Measurements from ENCODE around the gene RGS6. TPM values are rescaled to one million over a fixed set of nuclear protein-coding genes. Genes with fewer than 3 reads are reported as not detected.

RGS6 gene
- total and polyA plus RNA-seq, 2 of the 4 experiments (the other 2 are of a cell fraction), result not detected

DNA sequence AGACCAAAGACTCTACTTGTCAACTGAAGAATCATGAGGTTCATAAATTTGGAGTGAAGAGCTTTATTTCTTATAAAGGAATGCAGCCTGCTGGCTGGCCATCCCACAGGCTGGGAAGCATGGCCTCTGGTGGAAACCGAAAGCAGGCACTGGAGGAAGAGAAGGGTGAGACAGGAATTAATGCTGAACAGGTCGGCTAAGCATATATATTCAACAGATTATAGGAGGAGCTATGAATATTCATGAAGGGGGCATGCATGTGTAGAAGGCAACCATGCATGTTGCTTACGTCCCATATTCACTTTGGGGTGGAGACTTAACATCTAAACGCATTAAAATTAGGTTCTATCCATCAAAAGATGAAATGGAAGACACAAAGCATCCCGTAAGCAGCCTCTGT is 20.6 kb upstream of the RGS6 start:
- WGBS, 2 experiments (ENCODE audit: extremely low coverage in 2 of 2, insufficient read length in 1 of 2), result no CpG with 5 or more reads among the region's 5 CpGs

More for the DNA sequence above, 20.6 kb upstream of the RGS6 start:
- Histone ChIP-seq H3K56ac (ENCODE audit: extremely low read depth, insufficient read depth, low read length) (no peak overlapping the region), H2AK5ac (ENCODE audit: low read depth, low read length) (no peak overlapping the region), H3K9me1 (ENCODE audit: insufficient read depth, low read length) (no peaks in the 10 kb centered on the region), H2BK15ac (ENCODE audit: low read depth, low read length) (no peak overlapping the region), H3K4ac (ENCODE audit: low read depth, low read length) (no peak overlapping the region), H3K4me2 (ENCODE audit: low read depth, low read length) (no peak overlapping the region), H4K91ac (ENCODE audit: insufficient read depth, low read depth, low read length) (no peak overlapping the region), H3K4me3 (ENCODE audit: insufficient read depth, low read depth, low read length) (no peak overlapping the region), H3K27me3 (ENCODE audit: control insufficient read depth, insufficient read depth, low read length) (peaks cover 19% of the 10 kb centered on the region), H4K20me1 (ENCODE audit: insufficient read depth, low read length) (no peaks in the 10 kb centered on the region), H2BK120ac (ENCODE audit: low read depth, low read length) (no peak overlapping the region), H3K9ac (ENCODE audit: low read depth, low read length) (no peak overlapping the region), H3K9me3 (ENCODE audit: control insufficient read depth, insufficient read depth, low read length) (no peaks in the 10 kb centered on the region), H2AK9ac (replicated peaks; ENCODE audit: low read depth, low read length, poor library complexity) (no peak overlapping the region), H3K14ac (replicated peaks; ENCODE audit: low read depth, low read length) (no peak overlapping the region), H2BK20ac (ENCODE audit: low read depth, low read length) (no peak overlapping the region), H3K4me1 (ENCODE audit: control insufficient read depth, insufficient read depth, low read length) (no peaks in the 10 kb centered on the region), H3K23ac (ENCODE audit: low read depth, low read length) (no peak overlapping the region), H3K27ac (ENCODE audit: insufficient read depth, low read length) (no peak overlapping the region), H3K36me3 (ENCODE audit: control insufficient read depth, insufficient read depth, low read length) (no peaks in the 10 kb centered on the region), H3K79me1 (ENCODE audit: low read depth in 1 of 2, low read length in 2 of 2) (no peaks in the 10 kb centered on the region), H2BK5ac (ENCODE audit: low read depth, low read length, poor library complexity, severe bottlenecking) (no peak overlapping the region), H3K18ac (ENCODE audit: low read depth, low read length) (no peak overlapping the region), H2AFZ (replicated peaks; ENCODE audit: low read length, poor library complexity) (no peak overlapping the region), H4K5ac (ENCODE audit: low read depth, low read length) (no peak overlapping the region), H4K8ac (ENCODE audit: low read depth in 2 of 2, low read length in 2 of 2) (no peak overlapping the region)
- TF ChIP-seq MXI1 (IDR thresholded peaks at IDR 0.05; ENCODE audit: borderline replicate concordance, low read depth, low read length), result no peak
- TF ChIP-seq POLR2A (IDR thresholded peaks at IDR 0.05; ENCODE audit: low read depth, low read length), result no peak
- no peak for TF ChIP-seq CEBPB (IDR thresholded peaks at IDR 0.05; ENCODE audit: low read depth, low read length)
- no peak for TF ChIP-seq FOS (IDR thresholded peaks at IDR 0.05; ENCODE audit: low read depth, low read length)
- TF ChIP-seq, protein P1, sequence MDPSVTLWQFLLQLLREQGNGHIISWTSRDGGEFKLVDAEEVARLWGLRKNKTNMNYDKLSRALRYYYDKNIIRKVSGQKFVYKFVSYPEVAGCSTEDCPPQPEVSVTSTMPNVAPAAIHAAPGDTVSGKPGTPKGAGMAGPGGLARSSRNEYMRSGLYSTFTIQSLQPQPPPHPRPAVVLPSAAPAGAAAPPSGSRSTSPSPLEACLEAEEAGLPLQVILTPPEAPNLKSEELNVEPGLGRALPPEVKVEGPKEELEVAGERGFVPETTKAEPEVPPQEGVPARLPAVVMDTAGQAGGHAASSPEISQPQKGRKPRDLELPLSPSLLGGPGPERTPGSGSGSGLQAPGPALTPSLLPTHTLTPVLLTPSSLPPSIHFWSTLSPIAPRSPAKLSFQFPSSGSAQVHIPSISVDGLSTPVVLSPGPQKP (IDR thresholded peaks at IDR 0.05; ENCODE audit: borderline replicate concordance, low read depth, low read length), result no peak
- no peak for TF ChIP-seq RCOR1 (IDR thresholded peaks at IDR 0.05; ENCODE audit: insufficient replicate concordance, low read length)
- in situ Hi-C loops (cut with MboI; ENCODE audit: low sequenced_read_pairs), result no loop called here
- no TSS peak for BruUV-seq (replicated peaks)
- DNase-seq (no peak), ATAC-seq (ENCODE audit: low read depth) (no peak)
- ChIA-PET POLR2A (ENCODE audit: unreplicated experiment) (no interaction called here), CTCF (no interaction called here)
- dilution Hi-C loops (cut with HindIII; ENCODE audit: low sequenced_read_pairs, unreplicated experiment), result no loop called here
- intact Hi-C loops (cut with micrococcal nuclease), result no loop called here
